ENCODE results near the gene ZNF675.
"Not testable (repeated sequence)": the region's sequence is repeated elsewhere in the genome, so short reads cannot be mapped to it uniquely, and the experiment has no call there.

ZNF675 gene

DNA sequence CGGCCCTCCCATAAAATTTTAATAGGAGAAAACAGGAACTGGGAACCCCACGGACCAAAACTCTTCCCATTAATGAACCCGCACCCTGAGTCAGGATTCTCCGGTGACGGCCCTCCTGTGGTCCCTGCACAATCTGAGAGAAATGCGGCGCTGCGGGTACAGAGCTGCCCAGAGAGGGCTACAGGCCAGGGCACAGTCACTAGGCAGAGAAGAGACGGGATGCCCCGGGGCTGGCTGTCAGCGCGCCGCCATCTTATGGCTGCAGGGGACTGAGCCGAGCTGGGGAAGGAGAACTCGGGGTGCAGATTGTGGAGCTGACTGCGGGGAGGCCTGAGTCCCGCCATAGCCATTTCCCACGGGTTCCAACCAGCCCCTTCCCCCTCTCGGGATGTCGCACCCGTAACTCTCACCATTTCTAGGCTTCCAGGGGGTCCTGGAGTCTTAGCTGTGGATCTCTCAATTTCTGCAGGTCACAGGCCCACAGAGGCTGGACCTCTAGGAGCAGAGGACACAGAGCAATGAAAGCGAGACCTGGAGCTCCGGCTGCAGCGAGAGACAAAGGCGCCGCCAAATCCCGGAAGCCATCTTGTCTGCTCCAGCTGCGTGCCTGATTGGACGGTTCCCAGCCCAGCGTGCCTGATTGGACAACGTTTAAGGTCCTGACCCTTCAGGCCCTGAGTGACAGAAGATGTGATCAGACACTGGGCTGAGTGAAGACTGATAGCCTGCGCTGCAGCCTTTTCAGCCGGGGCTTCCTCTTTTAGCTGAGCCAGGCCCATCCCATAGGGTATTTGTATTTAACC, at the start of gene ZNF675:
TSS of gene ZNF675 (minus strand) at position 592 of the 803 bp plus-strand sequence. CDS start at position 413, 179 bp downstream.
- DNase-seq: peak; percentile 94

DNA sequence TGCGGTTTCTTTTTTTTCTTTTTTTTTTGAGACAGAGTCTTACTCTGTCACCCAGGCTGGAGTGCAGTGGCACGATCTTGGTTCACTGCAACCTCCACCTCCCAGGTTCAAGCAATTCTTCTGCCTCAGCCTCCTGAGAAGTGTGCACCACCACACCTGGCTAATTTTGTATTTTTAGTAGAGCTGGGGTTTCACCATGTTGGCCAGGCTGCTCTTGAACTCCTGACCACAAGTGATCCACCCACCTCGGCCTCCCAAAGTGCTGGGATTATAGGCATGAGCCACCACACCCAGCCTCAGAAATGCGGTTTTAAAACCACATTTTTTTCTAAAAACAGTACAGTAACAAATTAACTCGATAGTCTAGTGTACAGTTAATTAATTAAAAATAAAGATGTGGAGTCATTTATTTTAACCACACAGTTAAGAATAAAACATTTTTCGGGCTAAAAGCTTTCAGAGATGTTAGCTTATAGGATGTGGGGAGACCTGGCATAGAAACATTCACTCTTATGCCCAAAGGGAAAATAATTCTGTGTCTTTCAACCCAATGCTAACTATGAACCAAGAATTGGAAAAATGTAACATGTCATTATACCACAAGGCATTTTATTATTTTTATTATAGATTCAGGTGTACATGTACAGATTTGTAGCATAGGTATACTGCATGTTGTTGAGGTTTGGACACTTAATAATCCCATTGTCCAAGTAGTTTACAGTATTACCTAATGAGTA, 43.9 kb upstream of the ZNF675 start:
- DNase-seq: not testable (repeated sequence)

- DNase-seq: not testable (repeated sequence)
These were observed 37.1 kb upstream of the ZNF675 start for GRCh38 chr19:23724161-23724560.

DNA sequence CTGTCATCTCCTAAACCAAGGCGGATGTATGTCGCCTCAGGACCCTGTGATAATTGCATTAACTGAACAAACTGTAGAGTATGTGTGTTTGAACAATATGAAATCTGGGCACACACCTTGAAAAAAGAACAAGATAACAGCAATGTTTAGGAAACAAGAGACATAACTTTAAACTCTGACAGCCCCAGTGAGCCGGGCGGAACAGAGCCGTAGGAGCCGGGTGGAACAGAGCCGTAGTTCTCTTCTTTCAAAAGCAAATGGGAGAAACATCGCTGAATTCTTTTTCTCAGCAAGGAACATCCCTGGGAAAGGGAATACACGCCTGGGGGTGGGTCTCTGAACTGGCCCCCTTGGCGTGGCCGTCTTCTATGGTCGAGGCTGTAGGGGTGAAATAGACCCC, 31.8 kb upstream of the ZNF675 start:
- no peak for DNase-seq

DNA sequence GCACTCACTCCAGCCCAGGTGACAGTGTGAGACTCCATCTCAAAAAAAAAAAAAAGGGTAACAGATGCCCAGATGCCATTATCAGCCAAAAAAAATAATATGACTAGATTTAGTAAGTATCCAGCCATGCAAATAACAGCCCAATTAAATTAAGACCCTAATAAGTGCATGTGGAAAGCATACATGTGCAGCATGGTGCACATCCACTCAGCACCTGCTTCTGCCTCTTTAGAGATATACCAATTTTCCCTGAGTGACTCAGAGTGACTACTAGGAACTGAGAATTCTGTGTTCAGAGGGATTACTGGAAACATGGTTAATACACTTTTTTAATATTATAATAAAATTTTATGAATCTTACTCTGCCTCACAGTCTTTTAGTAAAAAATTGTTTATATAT, 29.8 kb upstream of the ZNF675 start:
- no peak for DNase-seq

DNA sequence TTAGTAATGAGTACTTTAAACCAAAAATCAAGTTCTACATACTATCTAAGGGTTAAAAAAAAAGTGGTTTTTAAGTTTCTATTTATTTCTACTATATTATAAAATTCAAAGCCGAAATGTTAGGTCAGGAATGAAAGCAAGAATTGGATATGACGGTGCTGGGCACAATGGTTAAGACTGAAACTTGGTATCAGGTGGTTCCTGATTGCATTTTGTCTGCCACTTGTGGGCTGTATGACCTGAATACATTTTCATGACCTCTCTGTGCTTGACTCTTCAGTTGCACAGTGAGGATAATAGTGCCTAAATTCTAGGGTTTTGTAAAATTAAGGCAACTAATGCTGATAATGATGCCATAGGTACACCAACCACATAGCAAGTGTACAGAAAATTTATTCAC, 22.3 kb upstream of the ZNF675 start:
- no peak for DNase-seq

GRCh38 chr19:23706657-23707056, 19.6 kb upstream of the ZNF675 start:
- no peak for DNase-seq

DNA sequence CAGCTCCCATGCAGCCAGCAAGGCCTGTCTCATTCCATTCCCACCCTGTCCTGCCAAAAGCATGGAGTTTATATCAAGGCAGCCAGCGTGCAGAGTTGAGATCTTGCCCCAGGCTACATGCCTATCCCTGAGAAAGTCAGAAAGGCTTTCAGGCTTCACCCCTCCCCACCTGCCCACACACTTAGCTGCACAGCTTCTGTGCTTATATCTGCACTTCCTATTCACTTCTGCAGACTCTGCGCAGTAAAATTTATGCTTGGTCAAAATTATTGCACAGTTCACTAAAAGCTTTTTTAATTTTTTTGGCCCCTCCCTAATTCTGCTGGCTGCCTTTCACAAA, 12.5 kb upstream of the ZNF675 start:
- DNase-seq: no peak

DNA sequence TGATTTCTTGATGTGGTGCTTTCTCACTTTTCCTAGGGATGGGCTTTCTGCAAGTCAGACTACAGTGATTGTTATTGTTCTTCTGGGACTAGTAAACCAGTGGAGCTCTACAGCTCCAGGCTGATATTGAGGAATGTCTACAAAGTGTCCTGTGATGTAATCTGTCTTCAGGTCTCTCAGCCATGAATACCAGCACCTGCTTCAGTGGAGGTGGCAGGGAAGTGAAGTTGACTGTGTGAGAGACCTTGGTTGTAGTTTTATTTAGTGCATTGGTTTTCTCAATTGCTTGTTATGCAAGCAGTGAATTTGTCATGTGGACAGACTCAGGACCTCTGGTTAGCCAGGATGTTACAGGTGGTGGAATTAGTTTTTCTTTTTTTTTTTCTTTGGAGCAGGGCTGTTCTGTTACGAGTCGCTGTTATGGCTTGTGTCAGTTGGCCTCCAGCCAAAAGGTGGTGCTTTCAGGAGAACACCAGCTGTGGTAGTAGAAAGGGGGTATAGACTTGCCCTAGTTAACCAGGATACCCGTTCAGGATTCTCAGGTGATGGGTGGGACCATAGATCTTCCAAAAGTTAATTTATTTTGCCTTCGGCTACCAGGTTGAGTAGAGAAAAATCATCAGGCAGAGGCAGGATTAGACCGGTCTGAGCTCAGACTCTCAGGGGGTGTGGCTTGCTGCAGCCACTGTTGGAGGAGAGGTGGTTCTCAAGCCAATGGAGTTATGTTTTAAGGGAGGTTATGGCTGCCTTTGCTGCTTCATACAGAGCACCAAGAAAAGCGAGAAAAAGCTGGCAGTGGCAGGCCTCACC, 11.9 kb upstream of the ZNF675 start:
- no peak for DNase-seq

- DNase-seq: not testable (repeated sequence)
These were observed 5.9 kb upstream of the ZNF675 start for GRCh38 chr19:23692937-23693336.

DNA sequence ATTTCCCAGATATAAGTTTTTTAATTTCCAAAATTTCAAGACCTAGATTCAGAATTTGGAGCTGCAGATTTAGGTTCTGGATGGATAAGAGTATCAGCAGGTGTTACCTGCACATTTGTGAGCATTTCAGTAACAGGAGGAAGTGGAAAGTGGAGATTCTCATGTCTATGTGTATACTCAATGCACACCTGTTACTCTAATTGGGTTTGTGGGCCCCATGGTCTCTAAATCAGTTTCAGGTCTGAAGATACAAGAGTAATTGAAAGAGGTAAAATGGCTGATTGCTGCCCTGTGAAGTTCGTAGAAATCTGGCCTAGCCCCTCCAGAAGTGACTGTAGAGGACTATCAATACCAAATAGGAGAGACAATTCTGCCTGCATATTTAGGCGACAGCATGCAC, 13.9 kb downstream of the ZNF675 start:
- no peak for DNase-seq

- DNase-seq: not testable (repeated sequence)
These were observed 18.4 kb downstream of the ZNF675 start for GRCh38 chr19:23668606-23669005.

DNA sequence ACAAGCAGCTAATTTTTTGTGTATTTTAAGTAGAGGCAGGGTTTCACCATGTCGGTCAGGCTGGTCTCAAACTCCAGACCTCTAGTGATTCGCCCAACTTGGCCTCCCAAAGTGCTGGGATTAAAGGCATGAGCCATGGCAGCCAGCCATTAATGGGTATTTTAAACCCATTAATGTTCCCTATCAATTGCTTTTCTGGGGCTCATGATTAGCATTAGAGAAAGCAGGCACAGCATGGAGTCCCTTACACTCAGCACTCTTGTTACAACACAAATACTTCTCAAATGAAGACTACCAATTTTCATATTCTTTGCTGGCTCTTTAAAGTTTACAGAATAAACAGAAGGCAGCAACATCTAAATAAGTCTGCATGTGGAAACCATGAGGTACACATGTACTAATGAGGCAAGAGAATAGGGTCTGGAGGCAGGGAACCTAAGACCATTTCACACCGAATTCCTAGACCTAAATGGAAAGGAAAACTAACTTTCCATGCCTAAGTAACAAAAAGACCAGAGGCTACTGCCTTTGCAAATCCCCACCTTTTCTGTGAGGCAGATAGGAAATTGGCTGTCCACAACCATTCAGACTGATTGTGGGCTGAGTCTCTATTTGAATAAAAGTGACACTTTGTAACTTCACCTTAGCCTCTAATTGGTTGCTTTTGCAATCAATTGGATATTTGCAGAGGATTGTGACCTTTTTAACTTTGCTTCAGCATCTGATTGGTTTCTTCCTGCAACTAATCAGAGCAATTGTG, 21.2 kb downstream of the ZNF675 start:
- DNase-seq: no peak

- not testable (repeated sequence) for DNase-seq
These were observed 37.2 kb downstream of the ZNF675 start for GRCh38 chr19:23649817-23650216.

Measured in fibroblast of upper back skin (primary cell).